ENCODE measurements around the gene POLR3H.
A peak's percentile ranks its signal among the peaks of the same experiment; 100 is the strongest.
"Not testable (repeated sequence)": the region's sequence is repeated elsewhere in the genome, so short reads cannot be mapped to it uniquely, and the experiment has no call there.

Gene POLR3H, protein sequence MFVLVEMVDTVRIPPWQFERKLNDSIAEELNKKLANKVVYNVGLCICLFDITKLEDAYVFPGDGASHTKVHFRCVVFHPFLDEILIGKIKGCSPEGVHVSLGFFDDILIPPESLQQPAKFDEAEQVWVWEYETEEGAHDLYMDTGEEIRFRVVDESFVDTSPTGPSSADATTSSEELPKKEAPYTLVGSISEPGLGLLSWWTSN

DNA sequence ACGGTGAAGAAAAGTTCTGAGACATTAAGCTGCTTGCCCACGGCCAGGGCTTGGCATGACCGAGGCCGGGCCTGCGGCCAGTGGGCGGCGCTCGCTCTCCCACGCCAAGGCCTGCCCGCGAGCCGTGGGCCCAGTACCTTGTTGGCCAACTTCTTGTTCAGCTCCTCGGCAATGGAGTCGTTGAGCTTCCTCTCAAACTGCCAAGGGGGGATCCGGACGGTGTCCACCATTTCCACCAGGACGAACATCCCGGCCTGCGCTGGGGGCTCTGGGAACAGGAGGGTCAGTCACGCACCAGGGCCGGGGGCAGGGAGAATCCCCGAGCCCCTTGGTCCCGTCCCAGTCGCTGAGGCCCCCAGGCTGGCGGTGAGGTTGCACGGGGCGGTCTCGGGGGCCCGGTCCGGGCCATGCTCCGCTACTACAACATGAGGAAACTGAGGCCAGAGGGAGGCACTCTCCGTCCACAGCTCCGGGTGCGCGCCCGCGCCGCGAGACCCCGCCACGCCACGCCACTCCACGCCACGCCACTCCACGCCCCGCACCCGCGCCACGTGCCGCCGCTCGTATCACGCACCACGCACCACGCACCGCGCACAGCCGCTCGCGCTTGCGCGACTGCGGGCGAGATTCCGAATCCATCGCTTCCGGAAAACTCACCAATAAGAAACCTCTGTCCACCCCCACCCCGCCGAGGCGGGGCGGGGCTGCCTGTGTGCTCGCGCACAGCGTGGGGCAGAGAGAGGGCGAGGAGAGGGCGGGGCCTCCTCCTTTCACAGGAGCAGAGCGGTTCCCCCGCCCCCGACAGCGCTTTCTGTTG is at the start of gene POLR3H:
Gene POLR3H, minus strand, starts transcription at position 617 of the 817 bp plus-strand sequence. Its CDS starts 369 bp downstream, at position 248.
- Histone ChIP-seq H4K20me1 (ENCODE audit: insufficient read depth, low read length, poor library complexity, severe bottlenecking) (peaks cover 13% of the 10 kb centered on the region), H3K36me3 (ENCODE audit: insufficient read depth, low read length) (no peaks in the 10 kb centered on the region), H3K27me3 (ENCODE audit: insufficient read depth, low read length, poor library complexity, severe bottlenecking) (no peaks in the 10 kb centered on the region), H3K4me3 (ENCODE audit: low read length, poor library complexity, severe bottlenecking) (peak within 1 kb of the TSS; percentile 93), H3K9me2 (replicated peaks; ENCODE audit: low read depth, low read length) (no peaks in the 10 kb centered on the region), H3K4me1 (ENCODE audit: insufficient read depth, low read length, poor library complexity, severe bottlenecking) (peaks cover 25% of the 10 kb centered on the region), H3F3A (ENCODE audit: low read depth) (no peaks in the 10 kb centered on the region), H3K4me2 (ENCODE audit: low read depth, low read length, poor library complexity, severe bottlenecking) (peak within 1 kb of the TSS; percentile 90), H3K9me3 (ENCODE audit: insufficient read depth, low read depth, low read length) (no peaks in the 10 kb centered on the region), H3K79me2 (ENCODE audit: insufficient read depth, low read length) (peaks cover 38% of the 10 kb centered on the region), H2AFZ (ENCODE audit: low read length) (peak within 1 kb of the TSS; percentile 95), H3K9ac (ENCODE audit: low read depth, low read length, poor library complexity, severe bottlenecking) (peak within 1 kb of the TSS; percentile 87)
- no peak for TF ChIP-seq EZH2phosphoT487 (IDR thresholded peaks at IDR 0.05; ENCODE audit: borderline replicate concordance)
- TF ChIP-seq, protein P1, sequence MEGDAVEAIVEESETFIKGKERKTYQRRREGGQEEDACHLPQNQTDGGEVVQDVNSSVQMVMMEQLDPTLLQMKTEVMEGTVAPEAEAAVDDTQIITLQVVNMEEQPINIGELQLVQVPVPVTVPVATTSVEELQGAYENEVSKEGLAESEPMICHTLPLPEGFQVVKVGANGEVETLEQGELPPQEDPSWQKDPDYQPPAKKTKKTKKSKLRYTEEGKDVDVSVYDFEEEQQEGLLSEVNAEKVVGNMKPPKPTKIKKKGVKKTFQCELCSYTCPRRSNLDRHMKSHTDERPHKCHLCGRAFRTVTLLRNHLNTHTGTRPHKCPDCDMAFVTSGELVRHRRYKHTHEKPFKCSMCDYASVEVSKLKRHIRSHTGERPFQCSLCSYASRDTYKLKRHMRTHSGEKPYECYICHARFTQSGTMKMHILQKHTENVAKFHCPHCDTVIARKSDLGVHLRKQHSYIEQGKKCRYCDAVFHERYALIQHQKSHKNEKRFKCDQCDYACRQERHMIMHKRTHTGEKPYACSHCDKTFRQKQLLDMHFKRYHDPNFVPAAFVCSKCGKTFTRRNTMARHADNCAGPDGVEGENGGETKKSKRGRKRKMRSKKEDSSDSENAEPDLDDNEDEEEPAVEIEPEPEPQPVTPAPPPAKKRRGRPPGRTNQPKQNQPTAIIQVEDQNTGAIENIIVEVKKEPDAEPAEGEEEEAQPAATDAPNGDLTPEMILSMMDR (conservative IDR thresholded peaks at IDR 0.05; ENCODE audit: low read length) = peak; percentile 78

DNA sequence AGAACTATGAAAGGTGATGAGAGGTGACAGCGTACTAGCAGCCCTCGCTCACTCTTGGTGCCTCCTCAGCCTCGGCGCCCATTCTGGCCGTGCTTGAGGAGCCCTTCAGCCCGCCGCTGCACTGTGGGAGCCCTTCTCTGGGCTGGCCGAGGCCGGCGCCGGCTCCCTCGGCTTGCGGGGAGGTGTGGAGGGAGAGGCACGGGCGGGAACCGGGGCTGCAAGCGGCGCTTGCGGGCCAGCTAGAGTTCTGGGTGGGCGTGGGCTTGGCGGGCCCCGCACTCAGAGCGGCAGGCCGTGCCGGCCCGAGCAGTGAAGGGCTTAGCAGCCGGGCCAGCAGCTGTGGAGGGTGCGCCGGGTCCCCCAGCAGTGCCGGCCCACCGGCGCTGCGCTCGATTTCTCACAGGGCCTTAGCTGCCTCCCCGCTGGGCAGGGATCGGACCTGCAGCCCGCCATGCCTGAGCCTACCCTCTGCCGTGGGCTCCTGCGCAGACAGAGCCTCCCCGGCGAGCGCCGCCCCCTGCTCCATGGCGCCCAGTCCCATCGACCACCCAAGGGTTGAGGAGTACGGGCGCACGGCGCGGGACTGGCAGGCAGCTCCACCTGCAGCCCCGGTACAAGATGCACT is 49.2 kb upstream of the POLR3H start:
- H3K9me2 ChIP-seq (replicated peaks; ENCODE audit: low read depth, low read length); H3K4me3 ChIP-seq (ENCODE audit: low read length, poor library complexity, severe bottlenecking); H3K9me3 ChIP-seq (ENCODE audit: insufficient read depth, low read depth, low read length); H2AFZ ChIP-seq (ENCODE audit: low read length); H3K36me3 ChIP-seq (ENCODE audit: insufficient read depth, low read length); H3K4me2 ChIP-seq (ENCODE audit: low read depth, low read length, poor library complexity, severe bottlenecking); H3K9ac ChIP-seq (ENCODE audit: low read depth, low read length, poor library complexity, severe bottlenecking); H3F3A ChIP-seq (ENCODE audit: low read depth); H4K20me1 ChIP-seq (ENCODE audit: insufficient read depth, low read length, poor library complexity, severe bottlenecking); H3K79me2 ChIP-seq (ENCODE audit: insufficient read depth, low read length): not testable (repeated sequence)
- Histone ChIP-seq H3K27me3 (ENCODE audit: insufficient read depth, low read length, poor library complexity, severe bottlenecking) (peaks cover 35% of the 10 kb centered on the region), H3K4me1 (ENCODE audit: insufficient read depth, low read length, poor library complexity, severe bottlenecking) (peaks cover 11% of the 10 kb centered on the region)

DNA sequence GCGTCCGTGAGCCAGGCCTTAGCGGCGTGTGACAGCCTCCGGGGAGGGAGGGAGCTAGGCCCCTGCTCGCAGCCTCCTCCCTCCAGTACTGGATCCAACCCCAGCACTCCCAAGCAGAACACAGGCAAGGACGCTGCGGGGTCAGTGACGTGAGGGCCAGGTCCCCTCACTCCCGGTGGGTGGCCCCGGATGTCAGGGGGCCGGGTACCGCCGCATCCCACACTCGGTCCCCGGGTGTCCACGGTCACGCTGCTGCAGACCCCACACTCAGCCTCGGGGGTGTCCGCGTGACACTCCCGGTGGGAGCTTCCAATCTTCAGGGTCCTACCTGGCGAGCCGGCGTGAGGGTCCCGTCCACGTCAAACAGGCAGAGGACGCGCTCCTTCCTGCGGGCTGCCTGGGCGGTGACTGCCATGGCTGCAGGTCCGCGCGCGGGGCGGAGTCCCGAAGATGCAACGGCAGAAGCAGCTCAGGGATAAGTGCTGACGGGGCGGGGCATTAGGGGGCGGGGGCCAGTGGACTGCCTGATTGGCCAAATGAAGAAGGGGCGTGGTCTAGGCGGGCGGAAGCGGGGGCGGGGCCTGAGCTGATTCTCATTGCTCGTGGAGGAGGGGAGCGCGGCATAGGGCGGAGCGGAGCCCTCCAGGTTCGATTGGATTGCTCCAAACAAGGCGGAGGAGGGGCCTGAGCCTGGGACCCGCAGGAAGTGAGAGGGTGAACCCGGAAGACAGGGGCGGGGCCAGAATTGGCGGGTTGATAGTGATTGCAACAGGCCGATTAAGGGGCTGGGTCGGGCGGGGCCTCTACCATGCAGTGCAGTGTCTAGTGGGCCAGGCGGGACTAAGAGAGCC is 45.3 kb upstream of the POLR3H start, which contains the start of gene PMM1:
Gene PMM1, minus strand, starts transcription at position 450 of the 851 bp plus-strand sequence. Its CDS starts 35 bp downstream, at position 415.
- Histone ChIP-seq H3K9ac (ENCODE audit: low read depth, low read length, poor library complexity, severe bottlenecking) (peak within 1 kb of the TSS; percentile 73), H3K27me3 (ENCODE audit: insufficient read depth, low read length, poor library complexity, severe bottlenecking) (no peaks in the 10 kb centered on the region), H2AFZ (ENCODE audit: low read length) (peak within 1 kb of the TSS; percentile 98), H3K79me2 (ENCODE audit: insufficient read depth, low read length) (no peaks in the 10 kb centered on the region; the same call in 1 of the 2 replicates), H3K9me2 (replicated peaks; ENCODE audit: low read depth, low read length) (no peaks in the 10 kb centered on the region), H3K4me3 (ENCODE audit: low read length, poor library complexity, severe bottlenecking) (peak within 1 kb of the TSS; percentile 84), H3K4me1 (ENCODE audit: insufficient read depth, low read length, poor library complexity, severe bottlenecking) (peaks cover 11% of the 10 kb centered on the region), H3F3A (ENCODE audit: low read depth) (no peaks in the 10 kb centered on the region), H3K9me3 (ENCODE audit: insufficient read depth, low read depth, low read length) (no peaks in the 10 kb centered on the region), H3K4me2 (ENCODE audit: low read depth, low read length, poor library complexity, severe bottlenecking) (peak within 1 kb of the TSS; percentile 78), H4K20me1 (ENCODE audit: insufficient read depth, low read length, poor library complexity, severe bottlenecking) (no peaks in the 10 kb centered on the region), H3K36me3 (ENCODE audit: insufficient read depth, low read length) (no peaks in the 10 kb centered on the region)
- no peak for TF ChIP-seq EZH2phosphoT487 (IDR thresholded peaks at IDR 0.05; ENCODE audit: borderline replicate concordance)
- TF ChIP-seq, protein P1 (conservative IDR thresholded peaks at IDR 0.05; ENCODE audit: low read length) = no peak
